HCT116 (cell line): ENCODE measurements around the gene ITGAL. TPM values are rescaled to one million over a fixed set of nuclear protein-coding genes. Genes with fewer than 3 reads are reported as not detected.

Experiments used
- ATAC-seq: fragments of 200-7000 bp; cut with Tn5 transposase; 2 replicates; pipeline ENCODE4 v1.9.1; 2020; ENCODE audit warnings: mild to moderate bottlenecking, moderate library complexity
- BruUV-seq: library from RNA; stranded (reverse); fragments of 400-500 nt; replicated peaks from 2 replicates; lab custom pipeline; 2021; lab: Mats Ljungman, UMichigan
- CTCF ChIA-PET: fragments of 300-600 bp; sonication (Branson Sonifier 250); formaldehyde crosslinking; loops from one replicate; lab custom pipeline; 2021; ENCODE audit warnings: antibody characterized with exemption; lab: Charles Lee
- POLR2A ChIA-PET: fragments of 300-600, 350-600 bp; sonication (Branson Sonifier 250); formaldehyde crosslinking; loops from one replicate; lab custom pipeline; 2021; ENCODE audit warnings: antibody characterized with exemption; lab: Charles Lee
- RAD21 ChIA-PET, 2 experiments: fragments of 300-600 bp; sonication (Branson Sonifier 250); formaldehyde crosslinking; loops; one replicate each; lab custom pipeline; 2023; ENCODE audit warnings: low total read pairs in 2 of 2; ENCODE audit not compliant: uncharacterized antibody in 2 of 2, unreplicated experiment in 2 of 2, low non-redundant PET in 1 of 2; lab: Charles Lee
- DNase-seq: peaks from one replicate; pipeline ENCODE4 v3.0.0-alpha.2; 2010; ENCODE audit warnings: low read depth, low spot score
- H2AFZ ChIP-seq: fragments of 200-600 bp; shearing (Covaris generic), sonication (generic); 2 replicates; pipeline ENCODE4 v1.6.1; 2017; ENCODE audit warnings: low read depth, mixed run types, mixed read lengths, antibody characterized with exemption, low read length; ENCODE audit not compliant: poor library complexity, severe bottlenecking
- H3K27ac ChIP-seq: 2 replicates; pipeline ENCODE4 v1.5.1; 2012; ENCODE audit warnings: low read depth, low read length
- H3K27me3 ChIP-seq: fragments of 200-600 bp; sonication (generic); 2 replicates; pipeline ENCODE4 v1.6.1; 2016; ENCODE audit warnings: mixed run types, low read length, mixed read lengths; ENCODE audit not compliant: insufficient read depth
- H3K36me3 ChIP-seq, 2 experiments: fragments of 200-500 bp in 1 of 2; fragments of 200-600 bp in 1 of 2; sonication (Bioruptor generic) in 1 of 2; sonication (generic) in 1 of 2; 2 replicates each; pipeline versions ENCODE4 v1.5.1 to v1.6.1; 2014 to 2016; ENCODE audit warnings: low read length in 2 of 2, inconsistent platforms in 1 of 2, mixed read lengths in 1 of 2, mixed run types in 1 of 2; ENCODE audit not compliant: insufficient read depth in 2 of 2, control insufficient read depth in 1 of 2
- H3K4me1 ChIP-seq, 2 experiments: fragments of 200-600 bp in 1 of 2; sonication (generic) in 1 of 2; 2 replicates each; pipeline versions ENCODE4 v1.5.1 to v1.6.1; 2012 to 2017; ENCODE audit warnings: low read length in 2 of 2, inconsistent platforms in 1 of 2, mild to moderate bottlenecking in 1 of 2, mixed read lengths in 1 of 2, mixed run types in 1 of 2, moderate library complexity in 1 of 2; ENCODE audit not compliant: insufficient read depth in 2 of 2, control insufficient read depth in 1 of 2
- H3K4me2 ChIP-seq: fragments of 200-600 bp; sonication (generic); 2 replicates; pipeline ENCODE4 v1.6.1; 2017; ENCODE audit warnings: mixed run types, low read length, mixed read lengths
- H3K4me3 ChIP-seq, 2 experiments: fragments of 200-600 bp in 1 of 2; sonication (generic) in 1 of 2; replicated peaks in 1 of 2; 2 replicates each; pipeline ENCODE4 v1.5.1; 2011 to 2016; ENCODE audit warnings: low read length in 2 of 2, control low read depth in 1 of 2, low read depth in 1 of 2, mild to moderate bottlenecking in 1 of 2, mixed read lengths in 1 of 2, mixed run types in 1 of 2
- H3K79me2 ChIP-seq: fragments of 200-600 bp; sonication (generic); 2 replicates; pipeline ENCODE4 v1.6.1; 2017; ENCODE audit warnings: mild to moderate bottlenecking, mixed run types, low read length, moderate library complexity, mixed read lengths; ENCODE audit not compliant: insufficient read depth
- H3K9ac ChIP-seq: fragments of 200-600 bp; sonication (generic); 2 replicates; pipeline ENCODE4 v1.6.1; 2016; ENCODE audit warnings: low read length, mixed read lengths
- H3K9me2 ChIP-seq: fragments of 200-600 bp; sonication (generic), shearing (Covaris generic); 2 replicates; pipeline ENCODE4 v1.6.1; 2017; ENCODE audit warnings: mixed run types, mild to moderate bottlenecking, moderate library complexity; ENCODE audit not compliant: insufficient read depth
- H3K9me3 ChIP-seq, 2 experiments: fragments of 200-500 bp in 1 of 2; fragments of 200-600 bp in 1 of 2; sonication (Bioruptor generic) in 1 of 2; sonication (generic) in 1 of 2; 2 replicates each; pipeline ENCODE4 v1.6.1; 2014 to 2017; ENCODE audit warnings: low read length in 2 of 2, mixed read lengths in 2 of 2, inconsistent platforms in 1 of 2, low read depth in 1 of 2, mild to moderate bottlenecking in 1 of 2, mixed run types in 1 of 2, moderate library complexity in 1 of 2; ENCODE audit not compliant: control insufficient read depth in 1 of 2, insufficient read depth in 1 of 2
- H4K20me1 ChIP-seq: fragments of 200-600 bp; sonication (generic), shearing (Covaris generic); 2 replicates; pipeline ENCODE4 v1.6.1; 2017; ENCODE audit warnings: mixed run types, mild to moderate bottlenecking, moderate library complexity; ENCODE audit not compliant: insufficient read depth
- ATF3 ChIP-seq: IDR thresholded peaks from 2 replicates; pipeline ENCODE4 v1.6.1; 2012
- CBX3 ChIP-seq: IDR thresholded peaks from 2 replicates; pipeline ENCODE4 v1.6.1; 2012; ENCODE audit warnings: low read depth
- CEBPB ChIP-seq: IDR thresholded peaks from 2 replicates; pipeline ENCODE4 v1.6.1; 2012; ENCODE audit warnings: low read depth
- CTCF ChIP-seq, 3 experiments: fragments of 200-600 bp in 1 of 3; sonication (generic) in 1 of 3; IDR thresholded peaks in 2 of 3; conservative IDR thresholded peaks in 1 of 3; 2 replicates each; pipeline ENCODE4 v1.5.1; 2012 to 2017; ENCODE audit warnings: low read depth in 2 of 3, low read length in 2 of 3, antibody characterized with exemption in 1 of 3, borderline replicate concordance in 1 of 3, control low read depth in 1 of 3, mild to moderate bottlenecking in 1 of 3, mixed read lengths in 1 of 3, mixed run types in 1 of 3, moderate library complexity in 1 of 3; ENCODE audit not compliant: insufficient read depth in 1 of 3
- ELF1 ChIP-seq: IDR thresholded peaks from 2 replicates; pipeline ENCODE4 v1.6.1; 2012; ENCODE audit warnings: low read depth, borderline replicate concordance
- EZH2 ChIP-seq: fragments of 200-600 bp; sonication (generic); IDR thresholded peaks from 2 replicates; pipeline ENCODE4 v1.6.1; 2017; ENCODE audit warnings: antibody characterized with exemption, mixed run types
- EZH2phosphoT487 ChIP-seq: fragments of 200-600 bp; IDR thresholded peaks from 2 replicates; pipeline ENCODE4 v1.6.1; 2018; ENCODE audit warnings: antibody characterized with exemption, borderline replicate concordance
- POLR2A ChIP-seq: IDR thresholded peaks from 2 replicates; pipeline ENCODE4 v1.7.0; 2011; ENCODE audit warnings: borderline replicate concordance; ENCODE audit not compliant: insufficient read depth, insufficient read length; ENCODE audit errors: extremely low read depth
- REST ChIP-seq: IDR thresholded peaks from 2 replicates; pipeline ENCODE4 v1.6.1; 2012; ENCODE audit warnings: low read depth
- SIN3A ChIP-seq: IDR thresholded peaks from 2 replicates; pipeline ENCODE4 v1.6.1; 2012; ENCODE audit warnings: low read depth
- TCF7L2 ChIP-seq: IDR thresholded peaks from 2 replicates; pipeline ENCODE4 v1.7.0; 2011; ENCODE audit warnings: borderline replicate concordance, inconsistent platforms; ENCODE audit not compliant: insufficient read depth, insufficient read length; ENCODE audit errors: extremely low read depth
- ZFX ChIP-seq: fragments of 450-650 bp; IDR thresholded peaks from 2 replicates; pipeline ENCODE4 v1.6.1; 2017
- ZNF274 ChIP-seq: fragments of 200-500 bp; sonication (Bioruptor generic); IDR thresholded peaks from 2 replicates; pipeline ENCODE4 v1.6.1; 2014; ENCODE audit warnings: mild to moderate bottlenecking, low read depth, low read length, inconsistent platforms
- intact Hi-C: fragments of 100-400 bp; cut with micrococcal nuclease; formaldehyde crosslinking; loops from 2 replicates; pipeline ENCODE4 v1.10.0; 2022
- total RNA-seq: library from RNA; stranded (reverse); gene quantifications from one replicate; pipeline ENCODE4 v1.2.1, GENCODE V29; 2021; ENCODE audit not compliant: unreplicated experiment

Gene ITGAL
- total RNA-seq, 1 experiment from 2014 or later, result 1.4 TPM

GRCh38 chr16:30532285-30533145, 60.0 kb downstream of the ITGAL start:
- no peaks in the 10 kb centered on the region for H4K20me1 ChIP-seq
- H3K9me2 ChIP-seq, result no peaks in the 10 kb centered on the region
- intact Hi-C loops, result no loop called here
- ChIA-PET POLR2A (no interaction called here), CTCF (no interaction called here), RAD21 (no interaction called here)
- no peaks in the 10 kb centered on the region for H3K36me3 ChIP-seq
- no peak overlapping the region for H3K27ac ChIP-seq
- no peaks in the 10 kb centered on the region; the same call in 1 of the 2 replicates for H3K79me2 ChIP-seq
- no peak overlapping the region for H3K9ac ChIP-seq
- H3K9me3 ChIP-seq, result no peaks in the 10 kb centered on the region
- no peaks in the 10 kb centered on the region for H3K27me3 ChIP-seq
- TF ChIP-seq ELF1, result no peak
- TF ChIP-seq CBX3, result no peak
- TF ChIP-seq REST, result no peak
- TF ChIP-seq CEBPB, result no peak
- no peak for TF ChIP-seq CTCF (IDR thresholded peaks at IDR 0.05 in 2 of 3, conservative IDR thresholded peaks at IDR 0.05 in 1 of 3; ENCODE audit: borderline replicate concordance in 1 of 3, insufficient read depth in 1 of 3, low read depth in 2 of 3, low read length in 2 of 3)
- no peak for TF ChIP-seq TCF7L2
- no peak for TF ChIP-seq ATF3
- no peak for TF ChIP-seq POLR2A
- TF ChIP-seq EZH2, result no peak
- TF ChIP-seq EZH2phosphoT487, result no peak
- TF ChIP-seq ZFX, result no peak
- no peak for TF ChIP-seq SIN3A
- TF ChIP-seq ZNF274, result no peak
- H3K4me3 ChIP-seq, result no peak overlapping the region
- ATAC-seq (no peak), DNase-seq (no peak)
- no peak overlapping the region for H3K4me2 ChIP-seq
- peaks cover 12 to 41% of the 10 kb centered on the region in 2 experiments for H3K4me1 ChIP-seq
- H2AFZ ChIP-seq, result no peak overlapping the region
- BruUV-seq, result no TSS peak
